ENCODE data around the gene PADI6.

DNA sequence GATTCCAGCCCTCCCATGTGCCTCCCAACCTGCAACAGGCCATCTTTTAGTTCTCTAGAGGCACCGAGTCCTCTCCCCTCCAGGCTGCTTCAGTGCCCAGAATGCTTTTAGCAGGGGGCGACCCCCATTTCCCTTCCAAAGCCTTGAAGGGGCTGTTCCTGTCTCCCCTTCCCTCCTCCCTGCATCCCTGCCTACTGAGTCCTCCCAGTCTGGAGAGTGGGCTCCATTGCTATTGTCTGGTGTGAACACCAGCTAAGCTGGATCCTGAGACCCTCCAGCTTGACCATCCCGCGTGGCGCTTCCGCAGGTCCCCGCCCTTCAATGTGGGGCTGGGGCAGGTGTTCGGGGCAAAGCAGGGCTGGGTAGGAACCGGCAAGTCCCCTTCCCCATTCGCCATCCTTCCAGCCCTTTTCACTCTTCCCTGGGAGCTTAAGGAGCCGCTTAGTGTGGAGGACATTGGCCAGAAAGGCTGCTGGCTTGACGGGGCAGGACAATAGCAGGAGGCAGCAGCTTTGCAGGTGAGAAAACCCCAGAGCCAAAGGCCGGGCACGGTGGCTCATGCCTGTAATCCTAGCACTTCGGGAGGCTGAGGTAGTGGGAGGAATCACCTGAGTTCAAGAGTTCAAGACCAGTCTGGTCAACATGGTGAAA, 32.2 kb downstream of the PADI6 start:
- TF ChIP-seq, protein P1, sequence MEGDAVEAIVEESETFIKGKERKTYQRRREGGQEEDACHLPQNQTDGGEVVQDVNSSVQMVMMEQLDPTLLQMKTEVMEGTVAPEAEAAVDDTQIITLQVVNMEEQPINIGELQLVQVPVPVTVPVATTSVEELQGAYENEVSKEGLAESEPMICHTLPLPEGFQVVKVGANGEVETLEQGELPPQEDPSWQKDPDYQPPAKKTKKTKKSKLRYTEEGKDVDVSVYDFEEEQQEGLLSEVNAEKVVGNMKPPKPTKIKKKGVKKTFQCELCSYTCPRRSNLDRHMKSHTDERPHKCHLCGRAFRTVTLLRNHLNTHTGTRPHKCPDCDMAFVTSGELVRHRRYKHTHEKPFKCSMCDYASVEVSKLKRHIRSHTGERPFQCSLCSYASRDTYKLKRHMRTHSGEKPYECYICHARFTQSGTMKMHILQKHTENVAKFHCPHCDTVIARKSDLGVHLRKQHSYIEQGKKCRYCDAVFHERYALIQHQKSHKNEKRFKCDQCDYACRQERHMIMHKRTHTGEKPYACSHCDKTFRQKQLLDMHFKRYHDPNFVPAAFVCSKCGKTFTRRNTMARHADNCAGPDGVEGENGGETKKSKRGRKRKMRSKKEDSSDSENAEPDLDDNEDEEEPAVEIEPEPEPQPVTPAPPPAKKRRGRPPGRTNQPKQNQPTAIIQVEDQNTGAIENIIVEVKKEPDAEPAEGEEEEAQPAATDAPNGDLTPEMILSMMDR (conservative IDR thresholded peaks at IDR 0.05), result no peak
- no peak for TF ChIP-seq ZFX (IDR thresholded peaks at IDR 0.05)

Measured in C4-2B (cell line).